Stomach (tissue), 9 donors: ENCODE results near the gene ISG15. TPM values are rescaled to one million over a fixed set of nuclear protein-coding genes. Genes with fewer than 3 reads are reported as not detected.

Experiments used
- DNase-seq, 2 donors: peaks; one replicate each; pipeline versions ENCODE4 v3.0.0 to v3.0.0-alpha.2; 2013 to 2019
- H3K27ac ChIP-seq, 5 donors: fragments of 200-600 bp in 4 of 5; sonication (generic) in 4 of 5; one replicate each; pipeline ENCODE4 v1.5.1; 2013 to 2019; ENCODE audit warnings: mild to moderate bottlenecking in 1 of 5, moderate library complexity in 1 of 5
- H3K27me3 ChIP-seq, 3 donors: fragments of 200-600 bp; sonication (generic); one replicate each; pipeline ENCODE4 v1.5.1; 2017 to 2019; ENCODE audit warnings: mixed run types in 1 of 3
- H3K36me3 ChIP-seq, 4 donors: fragments of 200-600 bp; sonication (generic); 1 replicate in 3 of 4; 2 replicates in 1 of 4; pipeline ENCODE4 v1.5.1; 2016 to 2019
- H3K4me1 ChIP-seq, 4 donors: fragments of 200-600 bp; sonication (generic); one replicate each; pipeline ENCODE4 v1.5.1; 2016 to 2019
- H3K4me3 ChIP-seq, 4 donors: fragments of 200-600 bp; sonication (generic) in 3 of 4; one replicate each; pipeline ENCODE4 v1.5.1; 2016 to 2019; ENCODE audit warnings: mild to moderate bottlenecking in 1 of 4
- H3K9me3 ChIP-seq, 4 donors: fragments of 200-600 bp; sonication (generic); one replicate each; pipeline ENCODE4 v1.5.1; 2016 to 2019
- EP300 ChIP-seq: sonication (generic); formaldehyde crosslinking; IDR thresholded peaks from one replicate; pipeline ENCODE4 v1.6.1; 2017; ENCODE audit warnings: antibody characterized with exemption
- POLR2A ChIP-seq, 4 donors: fragments of 450-650 bp; IDR thresholded peaks; one replicate each; pipeline ENCODE4 v1.6.1; 2016; ENCODE audit warnings: antibody characterized with exemption in 4 of 4, control low read depth in 2 of 4, mild to moderate bottlenecking in 1 of 4, moderate library complexity in 1 of 4
- POLR2AphosphoS5 ChIP-seq, 3 donors: sonication (generic); formaldehyde crosslinking; IDR thresholded peaks; one replicate each; pipeline ENCODE4 v1.6.1; 2016; ENCODE audit warnings: antibody characterized with exemption in 3 of 3
- WGBS, 5 donors: extraction: QIAGEN DNeasy Blood & Tissue Kit in 3 of 5; methylation state at CpG; one replicate each; pipeline versions ENCODE4 v1.1.5 to v1.1.7; 2013 to 2018; 5-methylcytosine and 5-hydroxymethylcytosine counted together
- intact Hi-C: fragments of 100-400 bp; cut with DNase I; formaldehyde crosslinking; loops from one replicate; pipeline ENCODE4 v1.15.1; 2023; ENCODE audit warnings: low total_unique reads
- polyA plus RNA-seq, 3 donors: library from polyadenylated mRNA; stranded (reverse); fragments of 200-250 nt; gene quantifications; one replicate each; pipeline ENCODE4 v1.2.3, GENCODE V29; 2013
- total RNA-seq, 5 donors: library from RNA; depleted of rRNA; stranded (reverse); fragments of >200 nt; gene quantifications; one replicate each; pipeline versions ENCODE4 v1.1.0 to v1.2.3, GENCODE V29; 2014 to 2016
- TF ChIP-seq, protein P1 (sequence below), 7 experiments: fragments of 450-650 bp in 4 of 7; fragments of 200-600 bp in 3 of 7; sonication (generic) in 3 of 7; IDR thresholded peaks; one replicate each; pipeline ENCODE4 v1.5.1; 2016 to 2019; ENCODE audit warnings: antibody characterized with exemption in 7 of 7, control low read depth in 2 of 7, mild to moderate bottlenecking in 1 of 7
- donor health status: healthy with polysubstance abuse.
- donor health status: Bipolar disorder and iron deficiency.
- donor health status: healthy.

The ISG15 gene
- total and polyA plus RNA-seq, 8 donors: 16.3 to 105 (median 49.1) TPM

GRCh38 chr1:1045129-1045528 is 31.8 kb downstream of the ISG15 start:
- H3K27me3 ChIP-seq: peaks cover 0 to 6% (median 3%) of the 10 kb centered on the region in 3 donors
- peaks cover 22 to 79% (median 65%) of the 10 kb centered on the region in 4 donors for H3K36me3 ChIP-seq
- no peak overlapping the region for H3K4me3 ChIP-seq
- H3K4me1 ChIP-seq: peaks cover 5 to 6% (median 5%) of the 10 kb centered on the region in 4 donors
- H3K27ac ChIP-seq: no peak overlapping the region
- H3K9me3 ChIP-seq: no peaks in the 10 kb centered on the region
- TF ChIP-seq EP300 (no peak), POLR2A (IDR thresholded peaks at IDR 0.05) (no peak), POLR2AphosphoS5 (IDR thresholded peaks at IDR 0.05) (no peak)
- TF ChIP-seq, protein P1, sequence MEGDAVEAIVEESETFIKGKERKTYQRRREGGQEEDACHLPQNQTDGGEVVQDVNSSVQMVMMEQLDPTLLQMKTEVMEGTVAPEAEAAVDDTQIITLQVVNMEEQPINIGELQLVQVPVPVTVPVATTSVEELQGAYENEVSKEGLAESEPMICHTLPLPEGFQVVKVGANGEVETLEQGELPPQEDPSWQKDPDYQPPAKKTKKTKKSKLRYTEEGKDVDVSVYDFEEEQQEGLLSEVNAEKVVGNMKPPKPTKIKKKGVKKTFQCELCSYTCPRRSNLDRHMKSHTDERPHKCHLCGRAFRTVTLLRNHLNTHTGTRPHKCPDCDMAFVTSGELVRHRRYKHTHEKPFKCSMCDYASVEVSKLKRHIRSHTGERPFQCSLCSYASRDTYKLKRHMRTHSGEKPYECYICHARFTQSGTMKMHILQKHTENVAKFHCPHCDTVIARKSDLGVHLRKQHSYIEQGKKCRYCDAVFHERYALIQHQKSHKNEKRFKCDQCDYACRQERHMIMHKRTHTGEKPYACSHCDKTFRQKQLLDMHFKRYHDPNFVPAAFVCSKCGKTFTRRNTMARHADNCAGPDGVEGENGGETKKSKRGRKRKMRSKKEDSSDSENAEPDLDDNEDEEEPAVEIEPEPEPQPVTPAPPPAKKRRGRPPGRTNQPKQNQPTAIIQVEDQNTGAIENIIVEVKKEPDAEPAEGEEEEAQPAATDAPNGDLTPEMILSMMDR (IDR thresholded peaks at IDR 0.05): no peak
- no peak for DNase-seq
- WGBS, 5 donors: 82 to 92% (median 86%) methylated on average over 18 to 23 of the region's 23 CpGs
- intact Hi-C loops: no loop called here

DNA sequence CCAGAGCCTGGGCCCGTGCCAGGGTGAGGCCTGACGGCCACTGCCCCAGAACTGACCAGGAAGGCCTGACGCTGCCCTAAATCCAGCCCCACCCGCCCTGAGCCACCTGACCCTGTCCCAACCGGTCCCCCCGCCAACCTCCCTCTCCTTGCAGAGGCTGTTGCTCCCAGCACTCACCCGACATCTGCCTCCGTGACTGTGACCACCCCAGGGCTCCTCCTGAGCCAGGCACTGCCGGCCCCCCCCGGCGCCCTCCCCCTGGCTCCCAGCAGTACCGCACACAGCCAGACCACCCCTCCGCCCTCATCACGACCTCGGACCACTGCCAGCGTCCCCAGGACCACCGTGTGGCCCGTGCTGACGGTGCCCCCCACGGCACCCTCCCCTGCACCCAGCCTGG is 32.9 kb downstream of the ISG15 start:
- Histone ChIP-seq H3K27ac (no peak overlapping the region), H3K4me3 (no peak overlapping the region), H3K9me3 (no peaks in the 10 kb centered on the region), H3K36me3 (peaks cover 22 to 90% (median 76%) of the 10 kb centered on the region in 4 donors), H3K27me3 (no peaks in the 10 kb centered on the region), H3K4me1 (no peaks in the 10 kb centered on the region)
- intact Hi-C loops: no loop called here
- 91 to 95% (median 92%) methylated on average over 15 to 20 of the region's 20 CpGs for WGBS, 5 donors
- DNase-seq: no peak
- no peak for TF ChIP-seq EP300
- no peak for TF ChIP-seq POLR2A (IDR thresholded peaks at IDR 0.05)
- TF ChIP-seq, protein P1 (IDR thresholded peaks at IDR 0.05): no peak
- no peak for TF ChIP-seq POLR2AphosphoS5 (IDR thresholded peaks at IDR 0.05)

DNA sequence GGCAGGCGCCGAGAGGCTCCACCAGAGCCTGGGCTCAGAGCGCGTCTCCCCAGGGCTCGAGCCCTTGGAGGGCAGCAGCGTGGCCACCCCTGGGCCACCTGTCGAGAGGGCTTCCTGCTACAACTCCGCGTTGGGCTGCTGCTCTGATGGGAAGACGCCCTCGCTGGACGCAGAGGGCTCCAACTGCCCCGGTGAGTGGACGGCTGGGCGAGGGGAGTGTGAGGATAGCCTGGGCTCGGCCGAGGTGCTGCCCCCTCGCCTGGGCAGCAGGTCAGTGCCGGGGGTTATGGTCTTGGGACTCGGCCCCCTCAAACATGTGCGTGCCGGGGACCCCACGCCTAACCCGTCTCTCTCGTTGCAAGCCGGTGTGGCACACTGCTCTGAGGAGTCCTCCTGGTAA is 33.5 kb downstream of the ISG15 start:
- 93 to 96% (median 95%) methylated on average over 14 to 26 of the region's 26 CpGs for WGBS, 5 donors
- no peak overlapping the region for H3K27ac ChIP-seq
- H3K4me3 ChIP-seq: no peak overlapping the region
- no peak for TF ChIP-seq EP300
- H3K36me3 ChIP-seq: peaks cover 23 to 96% (median 82%) of the 10 kb centered on the region in 4 donors
- H3K27me3 ChIP-seq: no peaks in the 10 kb centered on the region
- H3K9me3 ChIP-seq: no peaks in the 10 kb centered on the region
- no peak for DNase-seq
- intact Hi-C loops: no loop called here
- H3K4me1 ChIP-seq: no peaks in the 10 kb centered on the region

DNA sequence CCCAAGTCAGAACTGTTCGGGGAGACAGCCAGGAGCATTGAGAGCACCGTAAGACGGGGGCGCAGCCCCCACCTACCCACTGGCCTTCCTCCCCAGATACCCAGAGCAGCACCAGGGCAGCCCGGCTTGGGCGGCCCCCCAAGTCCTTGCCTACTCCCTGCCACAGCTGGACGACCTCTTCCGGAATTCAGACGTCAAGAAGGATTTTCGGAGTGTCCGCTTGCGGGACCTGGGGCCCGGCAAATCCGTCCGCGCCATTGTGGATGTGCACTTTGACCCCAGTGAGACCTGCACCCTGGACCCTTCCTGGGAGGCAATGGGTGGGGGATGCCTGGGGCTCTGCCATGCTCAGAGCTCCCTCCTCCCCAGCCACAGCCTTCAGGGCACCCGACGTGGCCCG is 34.1 kb downstream of the ISG15 start:
- Histone ChIP-seq H3K27me3 (no peaks in the 10 kb centered on the region), H3K9me3 (no peaks in the 10 kb centered on the region), H3K4me3 (no peak overlapping the region), H3K27ac (no peak overlapping the region), H3K36me3 (peaks cover 29 to 98% (median 86%) of the 10 kb centered on the region in 4 donors), H3K4me1 (no peaks in the 10 kb centered on the region)
- 92 to 95% (median 94%) methylated on average over 12 to 19 of the region's 19 CpGs for WGBS, 5 donors
- TF ChIP-seq, protein P1 (IDR thresholded peaks at IDR 0.05): no peak
- TF ChIP-seq POLR2A (IDR thresholded peaks at IDR 0.05) (no peak), EP300 (no peak)
- intact Hi-C loops: no loop called here
- no peak for DNase-seq

DNA sequence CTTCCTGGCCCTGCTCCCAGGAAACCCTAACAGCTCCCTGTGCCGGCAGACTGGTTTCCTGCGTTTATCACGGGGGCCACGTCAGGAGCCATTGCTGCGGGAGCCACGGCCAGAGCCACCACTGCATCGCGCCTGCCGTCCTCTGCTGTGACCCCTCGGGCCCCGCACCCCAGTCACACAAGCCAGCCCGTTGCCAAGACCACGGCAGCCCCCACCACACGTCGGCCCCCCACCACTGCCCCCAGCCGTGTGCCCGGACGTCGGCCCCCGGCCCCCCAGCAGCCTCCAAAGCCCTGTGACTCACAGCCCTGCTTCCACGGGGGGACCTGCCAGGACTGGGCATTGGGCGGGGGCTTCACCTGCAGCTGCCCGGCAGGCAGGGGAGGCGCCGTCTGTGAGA is 34.7 kb downstream of the ISG15 start:
- intact Hi-C loops: no loop called here
- Histone ChIP-seq H3K36me3 (peaks cover 29 to 95% (median 85%) of the 10 kb centered on the region in 4 donors), H3K4me3 (no peak overlapping the region), H3K27ac (no peak overlapping the region), H3K27me3 (no peaks in the 10 kb centered on the region), H3K9me3 (no peaks in the 10 kb centered on the region), H3K4me1 (no peaks in the 10 kb centered on the region)
- TF ChIP-seq POLR2AphosphoS5 (IDR thresholded peaks at IDR 0.05) (no peak), EP300 (no peak), POLR2A (IDR thresholded peaks at IDR 0.05) (no peak)
- TF ChIP-seq, protein P1 (IDR thresholded peaks at IDR 0.05): no peak
- no peak for DNase-seq
- 87 to 96% (median 91%) methylated on average over 23 to 25 of the region's 25 CpGs for WGBS, 5 donors
